D721Med (cell line): ENCODE data around the gene PPME1.

ENCODE experiments used
- DNase-seq: peaks from one replicate; pipeline ENCODE4 v3.0.0; 2011; ENCODE audit warnings: low spot score; ENCODE audit not compliant: insufficient read length
- FAIRE-seq: peaks from 2 replicates; lab custom pipeline; 2011; peaks lifted over from hg19 to GRCh38; lab: Jason Lieb, UNC
- TF ChIP-seq, protein P1 (sequence below): IDR thresholded peaks from 2 replicates; pipeline ENCODE4 v1.5.1; 2012; ENCODE audit warnings: mild to moderate bottlenecking, control low read depth; ENCODE audit not compliant: insufficient read depth; ENCODE audit errors: missing control alignments

The PPME1 gene

DNA sequence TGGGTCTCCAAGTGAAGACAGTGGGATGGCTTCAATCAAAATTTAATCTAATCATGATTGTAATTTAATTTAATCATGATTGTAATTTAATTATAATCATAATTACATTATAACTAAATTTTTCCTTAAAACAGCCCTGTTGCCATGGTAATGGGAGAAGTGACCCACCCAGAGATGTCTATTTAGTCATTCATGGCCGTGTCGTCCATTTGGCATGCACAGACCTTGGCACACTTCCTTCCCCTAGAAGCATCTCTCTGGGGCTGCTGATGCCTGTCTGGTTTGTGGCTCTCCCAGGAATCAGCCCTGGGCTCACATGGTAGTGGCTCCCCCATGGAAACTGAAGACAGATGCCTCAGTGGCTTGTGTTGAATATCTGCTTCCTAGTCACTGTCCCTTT is 113.4 kb downstream of the PPME1 start:
- DNase-seq = no peak
- TF ChIP-seq, protein P1, sequence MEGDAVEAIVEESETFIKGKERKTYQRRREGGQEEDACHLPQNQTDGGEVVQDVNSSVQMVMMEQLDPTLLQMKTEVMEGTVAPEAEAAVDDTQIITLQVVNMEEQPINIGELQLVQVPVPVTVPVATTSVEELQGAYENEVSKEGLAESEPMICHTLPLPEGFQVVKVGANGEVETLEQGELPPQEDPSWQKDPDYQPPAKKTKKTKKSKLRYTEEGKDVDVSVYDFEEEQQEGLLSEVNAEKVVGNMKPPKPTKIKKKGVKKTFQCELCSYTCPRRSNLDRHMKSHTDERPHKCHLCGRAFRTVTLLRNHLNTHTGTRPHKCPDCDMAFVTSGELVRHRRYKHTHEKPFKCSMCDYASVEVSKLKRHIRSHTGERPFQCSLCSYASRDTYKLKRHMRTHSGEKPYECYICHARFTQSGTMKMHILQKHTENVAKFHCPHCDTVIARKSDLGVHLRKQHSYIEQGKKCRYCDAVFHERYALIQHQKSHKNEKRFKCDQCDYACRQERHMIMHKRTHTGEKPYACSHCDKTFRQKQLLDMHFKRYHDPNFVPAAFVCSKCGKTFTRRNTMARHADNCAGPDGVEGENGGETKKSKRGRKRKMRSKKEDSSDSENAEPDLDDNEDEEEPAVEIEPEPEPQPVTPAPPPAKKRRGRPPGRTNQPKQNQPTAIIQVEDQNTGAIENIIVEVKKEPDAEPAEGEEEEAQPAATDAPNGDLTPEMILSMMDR = no peak
- no peak for FAIRE-seq

DNA sequence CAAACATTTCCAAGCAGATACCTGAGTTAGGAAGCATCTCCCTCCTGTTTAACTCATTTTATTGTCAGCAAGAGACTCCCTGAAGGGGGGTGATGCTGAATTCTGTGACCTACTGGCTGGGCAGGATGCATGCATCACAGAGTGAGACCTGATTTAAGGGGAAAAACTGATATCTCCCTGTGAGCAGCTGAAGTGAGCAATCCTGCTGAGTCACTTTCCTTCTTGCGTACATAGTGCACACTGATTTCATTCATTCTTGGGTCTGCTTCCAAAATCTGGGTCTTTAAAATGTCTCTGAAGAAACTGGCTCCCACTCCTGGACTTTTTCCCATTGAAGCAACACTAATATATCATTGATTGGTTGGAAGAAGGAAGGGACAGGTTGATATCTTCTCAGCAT is 117.1 kb downstream of the PPME1 start:
- DNase-seq (no peak), FAIRE-seq (no peak)
- TF ChIP-seq, protein P1 = no peak

DNA sequence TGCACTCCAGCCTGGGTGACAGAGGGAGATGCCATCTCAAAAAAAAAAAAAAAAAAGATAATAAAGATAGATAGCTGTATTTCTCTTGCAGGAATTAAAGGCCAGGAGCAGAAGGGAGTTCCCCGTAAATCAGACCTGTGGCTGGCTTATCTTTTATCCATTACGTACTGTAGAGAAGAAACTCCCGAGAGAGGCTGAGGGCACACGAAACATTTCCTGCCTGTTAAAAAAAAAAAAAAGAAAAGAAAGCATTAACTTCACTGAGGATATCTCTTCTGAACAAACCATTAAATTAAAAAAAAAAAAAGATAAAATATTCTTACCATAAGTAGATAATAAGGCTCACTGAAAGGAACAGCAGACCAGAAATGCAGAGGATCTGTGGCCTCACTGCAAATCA is 117.8 kb downstream of the PPME1 start:
- FAIRE-seq = no peak

DNA sequence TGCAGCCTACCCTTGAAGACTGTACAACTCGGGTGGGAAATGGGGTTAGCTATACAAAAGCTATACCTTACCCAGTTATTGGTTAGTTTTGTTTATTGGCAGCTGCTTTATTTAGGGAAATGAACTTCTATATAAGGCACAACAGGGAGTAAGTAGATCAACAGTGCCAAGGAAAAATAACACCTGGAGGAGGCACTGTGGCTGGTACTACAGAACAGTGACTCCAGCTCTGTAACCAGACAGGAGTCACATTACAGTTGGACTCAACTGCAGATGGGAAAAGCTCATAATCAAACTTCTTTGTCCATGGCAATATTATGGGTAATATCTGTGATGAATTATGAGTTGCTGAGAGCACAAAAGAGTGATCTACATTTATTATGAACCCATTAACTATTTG is 126.4 kb downstream of the PPME1 start:
- FAIRE-seq (no peak), DNase-seq (no peak)
- TF ChIP-seq, protein P1 = no peak

More for the DNA sequence above, 117.8 kb downstream of the PPME1 start:
- TF ChIP-seq, protein P1 = no peak
- DNase-seq = no peak

DNA sequence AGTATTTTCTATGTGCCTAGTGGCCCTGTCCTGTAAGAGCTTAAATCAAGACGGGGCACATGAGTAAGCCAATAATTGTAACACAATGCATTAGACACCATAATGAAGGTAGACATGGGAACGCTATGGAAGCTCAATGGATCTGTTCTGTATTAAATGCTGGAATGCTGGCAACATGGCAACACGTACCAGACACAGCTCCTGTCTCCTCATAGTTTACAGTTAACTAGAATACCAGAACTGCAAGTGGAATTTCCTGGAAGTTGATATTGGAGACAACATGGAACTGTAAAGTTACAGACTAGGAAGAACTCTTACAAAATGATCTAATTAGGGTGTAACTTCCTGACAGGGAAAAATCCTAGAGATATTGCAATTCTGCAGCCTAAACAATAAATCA is 127.9 kb downstream of the PPME1 start:
- no peak for FAIRE-seq

More for the DNA sequence above, 127.9 kb downstream of the PPME1 start:
- TF ChIP-seq, protein P1 = no peak
- DNase-seq = no peak
